HEK293T (cell line): ENCODE results near the gene STARD9.

ENCODE experiments used
- BHLHE40 ChIP-seq: fragments of 450-650 bp; IDR thresholded peaks from 2 replicates; pipeline ENCODE4 v1.6.1; 2016; ENCODE audit warnings: mild to moderate bottlenecking, moderate library complexity, borderline replicate concordance
- FOXA1 ChIP-seq: fragments of 450-650 bp; IDR thresholded peaks from 2 replicates; pipeline ENCODE4 v1.6.1; 2016; ENCODE audit warnings: mild to moderate bottlenecking
- FOXK2 ChIP-seq: fragments of 450-650 bp; IDR thresholded peaks from 2 replicates; pipeline ENCODE4 v1.6.1; 2016; ENCODE audit warnings: mild to moderate bottlenecking
- FOXM1 ChIP-seq: fragments of 450-650 bp; IDR thresholded peaks from 2 replicates; pipeline ENCODE4 v1.6.1; 2017; ENCODE audit warnings: mild to moderate bottlenecking, borderline replicate concordance
- HDGF ChIP-seq: fragments of 450-650 bp; IDR thresholded peaks from 2 replicates; pipeline ENCODE4 v1.6.1; 2017; ENCODE audit warnings: antibody characterized with exemption, borderline replicate concordance
- LEF1 ChIP-seq: fragments of 450-650 bp; IDR thresholded peaks from 2 replicates; pipeline ENCODE4 v1.6.1; 2017; ENCODE audit warnings: mild to moderate bottlenecking, borderline replicate concordance
- NFRKB ChIP-seq: fragments of 450-650 bp; IDR thresholded peaks from 2 replicates; pipeline ENCODE4 v1.6.1; 2016; ENCODE audit warnings: mild to moderate bottlenecking, moderate library complexity
- SP1 ChIP-seq: fragments of 450-650 bp; IDR thresholded peaks from 2 replicates; pipeline ENCODE4 v1.6.1; 2017
- SUZ12 ChIP-seq: fragments of 450-650 bp; IDR thresholded peaks from 2 replicates; pipeline ENCODE4 v1.6.1; 2016; ENCODE audit warnings: mild to moderate bottlenecking
- ZNF384 ChIP-seq: fragments of 450-650 bp; IDR thresholded peaks from 2 replicates; pipeline ENCODE4 v1.6.1; 2016

DNA sequence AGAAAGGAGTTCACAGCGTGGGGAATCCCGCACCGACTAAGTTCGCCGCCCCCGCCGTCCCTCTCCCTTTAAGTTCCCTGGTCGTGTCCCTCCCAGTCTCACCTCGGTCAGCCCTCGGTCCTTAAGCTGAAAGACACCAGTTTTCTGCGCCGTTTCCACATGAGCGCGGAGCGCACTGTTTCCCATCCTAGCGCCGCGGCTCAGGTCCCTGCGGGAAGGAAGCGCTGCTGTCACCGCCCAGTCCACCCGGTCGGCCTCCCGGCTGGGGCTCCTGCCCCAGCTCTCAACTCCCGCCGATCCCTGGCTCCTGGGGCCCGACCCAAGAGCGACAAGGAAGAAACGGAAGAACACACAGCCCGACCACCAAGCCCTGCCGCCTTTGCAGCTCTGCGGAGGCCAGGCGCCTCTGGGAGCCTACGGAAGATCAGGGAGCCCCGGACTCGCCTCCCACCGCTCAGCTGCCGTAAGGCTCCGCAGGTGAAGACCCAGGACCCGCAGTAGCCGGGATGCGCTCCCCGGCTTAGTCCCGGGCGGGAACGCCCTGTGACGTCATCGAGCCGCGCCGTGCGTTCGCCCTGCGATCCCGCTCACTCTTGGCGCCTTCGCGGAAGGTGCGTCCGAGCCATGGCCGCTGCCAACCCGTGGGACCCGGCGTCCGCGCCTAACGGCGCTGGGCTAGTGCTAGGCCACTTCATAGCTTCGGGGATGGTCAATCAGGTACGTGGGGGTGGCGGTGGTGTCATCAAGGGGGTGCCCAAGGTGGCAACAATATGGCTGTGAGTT, 27.0 kb upstream of the STARD9 start, which contains the start of the genes HAUS2 and LRRC57:
- TF ChIP-seq ZNF384, result no peak
- TF ChIP-seq BHLHE40, result no peak
- no peak for TF ChIP-seq SP1
- no peak for TF ChIP-seq FOXK2
- TF ChIP-seq SUZ12, result no peak
- TF ChIP-seq LEF1, result no peak
- no peak for TF ChIP-seq HDGF
- no peak for TF ChIP-seq NFRKB
- no peak for TF ChIP-seq FOXM1
- TF ChIP-seq FOXA1, result no peak
